HCT116 (cell line): ENCODE data around the gene ADORA1. TPM values are rescaled to one million over a fixed set of nuclear protein-coding genes. Genes with fewer than 3 reads are reported as not detected.

Experiments used
- ATAC-seq: fragments of 200-7000 bp; cut with Tn5 transposase; 2 replicates; pipeline ENCODE4 v1.9.1; 2020; ENCODE audit warnings: mild to moderate bottlenecking, moderate library complexity
- BruUV-seq: library from RNA; stranded (reverse); fragments of 400-500 nt; replicated peaks from 2 replicates; lab custom pipeline; 2021; lab: Mats Ljungman, UMichigan
- CTCF ChIA-PET: fragments of 300-600 bp; sonication (Branson Sonifier 250); formaldehyde crosslinking; loops from one replicate; lab custom pipeline; 2021; ENCODE audit warnings: antibody characterized with exemption; lab: Charles Lee
- POLR2A ChIA-PET: fragments of 300-600, 350-600 bp; sonication (Branson Sonifier 250); formaldehyde crosslinking; loops from one replicate; lab custom pipeline; 2021; ENCODE audit warnings: antibody characterized with exemption; lab: Charles Lee
- RAD21 ChIA-PET, 2 experiments: fragments of 300-600 bp; sonication (Branson Sonifier 250); formaldehyde crosslinking; loops; one replicate each; lab custom pipeline; 2023; ENCODE audit warnings: low total read pairs in 2 of 2; ENCODE audit not compliant: uncharacterized antibody in 2 of 2, unreplicated experiment in 2 of 2, low non-redundant PET in 1 of 2; lab: Charles Lee
- DNase-seq: peaks from one replicate; pipeline ENCODE4 v3.0.0-alpha.2; 2010; ENCODE audit warnings: low read depth, low spot score
- H2AFZ ChIP-seq: fragments of 200-600 bp; shearing (Covaris generic), sonication (generic); 2 replicates; pipeline ENCODE4 v1.6.1; 2017; ENCODE audit warnings: low read depth, mixed run types, mixed read lengths, antibody characterized with exemption, low read length; ENCODE audit not compliant: poor library complexity, severe bottlenecking
- H3K27ac ChIP-seq: 2 replicates; pipeline ENCODE4 v1.5.1; 2012; ENCODE audit warnings: low read depth, low read length
- H3K27me3 ChIP-seq: fragments of 200-600 bp; sonication (generic); 2 replicates; pipeline ENCODE4 v1.6.1; 2016; ENCODE audit warnings: mixed run types, low read length, mixed read lengths; ENCODE audit not compliant: insufficient read depth
- H3K36me3 ChIP-seq, 2 experiments: fragments of 200-500 bp in 1 of 2; fragments of 200-600 bp in 1 of 2; sonication (Bioruptor generic) in 1 of 2; sonication (generic) in 1 of 2; 2 replicates each; pipeline versions ENCODE4 v1.5.1 to v1.6.1; 2014 to 2016; ENCODE audit warnings: low read length in 2 of 2, inconsistent platforms in 1 of 2, mixed read lengths in 1 of 2, mixed run types in 1 of 2; ENCODE audit not compliant: insufficient read depth in 2 of 2, control insufficient read depth in 1 of 2
- H3K4me1 ChIP-seq, 2 experiments: fragments of 200-600 bp in 1 of 2; sonication (generic) in 1 of 2; 2 replicates each; pipeline versions ENCODE4 v1.5.1 to v1.6.1; 2012 to 2017; ENCODE audit warnings: low read length in 2 of 2, inconsistent platforms in 1 of 2, mild to moderate bottlenecking in 1 of 2, mixed read lengths in 1 of 2, mixed run types in 1 of 2, moderate library complexity in 1 of 2; ENCODE audit not compliant: insufficient read depth in 2 of 2, control insufficient read depth in 1 of 2
- H3K4me2 ChIP-seq: fragments of 200-600 bp; sonication (generic); 2 replicates; pipeline ENCODE4 v1.6.1; 2017; ENCODE audit warnings: mixed run types, low read length, mixed read lengths
- H3K4me3 ChIP-seq, 2 experiments: fragments of 200-600 bp in 1 of 2; sonication (generic) in 1 of 2; replicated peaks in 1 of 2; 2 replicates each; pipeline ENCODE4 v1.5.1; 2011 to 2016; ENCODE audit warnings: low read length in 2 of 2, control low read depth in 1 of 2, low read depth in 1 of 2, mild to moderate bottlenecking in 1 of 2, mixed read lengths in 1 of 2, mixed run types in 1 of 2
- H3K79me2 ChIP-seq: fragments of 200-600 bp; sonication (generic); 2 replicates; pipeline ENCODE4 v1.6.1; 2017; ENCODE audit warnings: mild to moderate bottlenecking, mixed run types, low read length, moderate library complexity, mixed read lengths; ENCODE audit not compliant: insufficient read depth
- H3K9ac ChIP-seq: fragments of 200-600 bp; sonication (generic); 2 replicates; pipeline ENCODE4 v1.6.1; 2016; ENCODE audit warnings: low read length, mixed read lengths
- H3K9me2 ChIP-seq: fragments of 200-600 bp; sonication (generic), shearing (Covaris generic); 2 replicates; pipeline ENCODE4 v1.6.1; 2017; ENCODE audit warnings: mixed run types, mild to moderate bottlenecking, moderate library complexity; ENCODE audit not compliant: insufficient read depth
- H3K9me3 ChIP-seq, 2 experiments: fragments of 200-500 bp in 1 of 2; fragments of 200-600 bp in 1 of 2; sonication (Bioruptor generic) in 1 of 2; sonication (generic) in 1 of 2; 2 replicates each; pipeline ENCODE4 v1.6.1; 2014 to 2017; ENCODE audit warnings: low read length in 2 of 2, mixed read lengths in 2 of 2, inconsistent platforms in 1 of 2, low read depth in 1 of 2, mild to moderate bottlenecking in 1 of 2, mixed run types in 1 of 2, moderate library complexity in 1 of 2; ENCODE audit not compliant: control insufficient read depth in 1 of 2, insufficient read depth in 1 of 2
- H4K20me1 ChIP-seq: fragments of 200-600 bp; sonication (generic), shearing (Covaris generic); 2 replicates; pipeline ENCODE4 v1.6.1; 2017; ENCODE audit warnings: mixed run types, mild to moderate bottlenecking, moderate library complexity; ENCODE audit not compliant: insufficient read depth
- ATF3 ChIP-seq: IDR thresholded peaks from 2 replicates; pipeline ENCODE4 v1.6.1; 2012
- EGR1 ChIP-seq: IDR thresholded peaks from 2 replicates; pipeline ENCODE4 v1.6.1; 2012; ENCODE audit warnings: low read depth
- ELF1 ChIP-seq: IDR thresholded peaks from 2 replicates; pipeline ENCODE4 v1.6.1; 2012; ENCODE audit warnings: low read depth, borderline replicate concordance
- EZH2 ChIP-seq: fragments of 200-600 bp; sonication (generic); IDR thresholded peaks from 2 replicates; pipeline ENCODE4 v1.6.1; 2017; ENCODE audit warnings: antibody characterized with exemption, mixed run types
- JUND ChIP-seq: IDR thresholded peaks from 2 replicates; pipeline ENCODE4 v1.6.1; 2012
- POLR2A ChIP-seq: IDR thresholded peaks from 2 replicates; pipeline ENCODE4 v1.7.0; 2011; ENCODE audit warnings: borderline replicate concordance; ENCODE audit not compliant: insufficient read depth, insufficient read length; ENCODE audit errors: extremely low read depth
- RAD21 ChIP-seq: IDR thresholded peaks from 2 replicates; pipeline ENCODE4 v1.6.1; 2012; ENCODE audit warnings: low read depth, mild to moderate bottlenecking
- REST ChIP-seq: IDR thresholded peaks from 2 replicates; pipeline ENCODE4 v1.6.1; 2012; ENCODE audit warnings: low read depth
- SIN3A ChIP-seq: IDR thresholded peaks from 2 replicates; pipeline ENCODE4 v1.6.1; 2012; ENCODE audit warnings: low read depth
- SP1 ChIP-seq: IDR thresholded peaks from 2 replicates; pipeline ENCODE4 v1.6.1; 2012; ENCODE audit warnings: low read depth
- SRF ChIP-seq: IDR thresholded peaks from 2 replicates; pipeline ENCODE4 v1.6.1; 2012; ENCODE audit warnings: low read depth
- TCF7L2 ChIP-seq: IDR thresholded peaks from 2 replicates; pipeline ENCODE4 v1.7.0; 2011; ENCODE audit warnings: borderline replicate concordance, inconsistent platforms; ENCODE audit not compliant: insufficient read depth, insufficient read length; ENCODE audit errors: extremely low read depth
- YY1 ChIP-seq: IDR thresholded peaks from 2 replicates; pipeline ENCODE4 v1.6.1; 2011; ENCODE audit warnings: low read length, low read depth, moderate library complexity, mild to moderate bottlenecking; ENCODE audit not compliant: insufficient replicate concordance; ENCODE audit errors: extremely low read depth
- ZFX ChIP-seq: fragments of 450-650 bp; IDR thresholded peaks from 2 replicates; pipeline ENCODE4 v1.6.1; 2017
- ZNF274 ChIP-seq: fragments of 200-500 bp; sonication (Bioruptor generic); IDR thresholded peaks from 2 replicates; pipeline ENCODE4 v1.6.1; 2014; ENCODE audit warnings: mild to moderate bottlenecking, low read depth, low read length, inconsistent platforms
- intact Hi-C: fragments of 100-400 bp; cut with micrococcal nuclease; formaldehyde crosslinking; loops from 2 replicates; pipeline ENCODE4 v1.10.0; 2022
- total RNA-seq: library from RNA; stranded (reverse); gene quantifications from one replicate; pipeline ENCODE4 v1.2.1, GENCODE V29; 2021; ENCODE audit not compliant: unreplicated experiment
- TF ChIP-seq, protein P1 (sequence below): IDR thresholded peaks from 2 replicates; pipeline ENCODE4 v1.6.1; 2012

ADORA1 gene
- total RNA-seq, 1 experiment from 2014 or later, result 2.8 TPM

- intact Hi-C loops, result no loop called here
- DNase-seq, result no peak
- CTCF ChIA-PET, result interaction anchor here (1.2 to 1.3 kb wide), 2 partner anchors 9 to 10 kb away, joined by 3 to 4 read pairs; no protein-coding TSS in a partner anchor
Observed at GRCh38 chr1:203176273-203177035, 48.9 kb downstream of the ADORA1 start.

More at GRCh38 chr1:203176273-203177035, 48.9 kb downstream of the ADORA1 start:
- Histone ChIP-seq H3K4me2 (peak overlapping the region; percentile 84), H3K9ac (0 out of 2 replicates have a peak overlapping the region, but pooled peaks have one; percentile 36), H3K36me3 (no peaks in the 10 kb centered on the region), H3K9me2 (no peaks in the 10 kb centered on the region), H3K79me2 (no peaks in the 10 kb centered on the region), H4K20me1 (no peaks in the 10 kb centered on the region), H2AFZ (no peak overlapping the region), H3K9me3 (no peaks in the 10 kb centered on the region), H3K4me1 (peaks cover 32 to 81% of the 10 kb centered on the region in 2 experiments)
- ATAC-seq, result no peak
- no TSS peak for BruUV-seq
- POLR2A ChIA-PET, result no interaction called here
- TF ChIP-seq POLR2A, result no peak
- TF ChIP-seq YY1, result no peak
- TF ChIP-seq EZH2, result no peak
- no peak for TF ChIP-seq SRF
- TF ChIP-seq TCF7L2, result no peak
- TF ChIP-seq ZNF274, result no peak
- no peak for TF ChIP-seq ELF1
- no peak for TF ChIP-seq ATF3
- TF ChIP-seq EGR1, result no peak
- no peak for TF ChIP-seq RAD21
- TF ChIP-seq, protein P1, sequence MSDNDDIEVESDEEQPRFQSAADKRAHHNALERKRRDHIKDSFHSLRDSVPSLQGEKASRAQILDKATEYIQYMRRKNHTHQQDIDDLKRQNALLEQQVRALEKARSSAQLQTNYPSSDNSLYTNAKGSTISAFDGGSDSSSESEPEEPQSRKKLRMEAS, result no peak
- no peak for TF ChIP-seq SIN3A
- TF ChIP-seq SP1, result no peak
- TF ChIP-seq ZFX, result no peak
- no peak for TF ChIP-seq JUND
- no peak for TF ChIP-seq REST
- TF ChIP-seq, all 23 proteins: peak for 0
- H3K27me3 ChIP-seq, result no peaks in the 10 kb centered on the region
- H3K27ac ChIP-seq, result no peak overlapping the region
- RAD21 ChIA-PET, result no interaction called here
- peak overlapping the region in 1 of 2 experiments; percentile 37; a peak in 1 of 4 replicates for H3K4me3 ChIP-seq
